Activated naive CD8-positive, alpha-beta T cell (primary cell): Measurements from ENCODE around the gene KIRREL3.

ENCODE experiments used
- H3K27ac Mint-ChIP-seq: one replicate; pipeline ENCODE4 v1.8.0; 2021; ENCODE audit warnings: mixed read lengths
- H3K27me3 Mint-ChIP-seq: one replicate; pipeline ENCODE4 v1.8.0; 2021; ENCODE audit warnings: mixed read lengths
- H3K36me3 Mint-ChIP-seq: one replicate; pipeline ENCODE4 v1.8.0; 2021; ENCODE audit warnings: mixed read lengths
- H3K4me1 Mint-ChIP-seq: one replicate; pipeline ENCODE4 v1.8.0; 2021; ENCODE audit warnings: low read depth, mixed read lengths
- H3K4me3 Mint-ChIP-seq: one replicate; pipeline ENCODE4 v1.8.0; 2021; ENCODE audit warnings: mild to moderate bottlenecking, mixed read lengths
- H3K9me3 Mint-ChIP-seq: one replicate; pipeline ENCODE4 v1.8.0; 2021; ENCODE audit warnings: low read depth, mixed read lengths

Gene KIRREL3

GRCh38 chr11:126480015-126480409 lies 520.6 kb downstream of the KIRREL3 start:
- Mint-ChIP-seq H3K27ac (no peak overlapping the region), H3K4me1 (peaks cover 11% of the 10 kb centered on the region), H3K9me3 (no peaks in the 10 kb centered on the region), H3K27me3 (no peaks in the 10 kb centered on the region), H3K4me3 (no peak overlapping the region), H3K36me3 (no peaks in the 10 kb centered on the region)

GRCh38 chr11:126479178-126479930 lies 521.2 kb downstream of the KIRREL3 start:
- H3K4me3 Mint-ChIP-seq: no peak overlapping the region
- no peaks in the 10 kb centered on the region for H3K27me3 Mint-ChIP-seq
- H3K36me3 Mint-ChIP-seq: no peaks in the 10 kb centered on the region
- H3K9me3 Mint-ChIP-seq: no peaks in the 10 kb centered on the region
- H3K4me1 Mint-ChIP-seq: peaks cover 11% of the 10 kb centered on the region
- H3K27ac Mint-ChIP-seq: no peak overlapping the region

GRCh38 chr11:126478466-126478865 lies 522.1 kb downstream of the KIRREL3 start:
- Mint-ChIP-seq H3K4me3 (no peak overlapping the region), H3K9me3 (no peaks in the 10 kb centered on the region), H3K27me3 (no peaks in the 10 kb centered on the region), H3K27ac (no peak overlapping the region), H3K4me1 (peaks cover 11% of the 10 kb centered on the region), H3K36me3 (no peaks in the 10 kb centered on the region)

GRCh38 chr11:126477535-126478305 lies 522.9 kb downstream of the KIRREL3 start:
- H3K4me1 Mint-ChIP-seq: peaks cover 11% of the 10 kb centered on the region
- H3K36me3 Mint-ChIP-seq: no peaks in the 10 kb centered on the region
- no peaks in the 10 kb centered on the region for H3K9me3 Mint-ChIP-seq
- H3K4me3 Mint-ChIP-seq: no peak overlapping the region
- H3K27ac Mint-ChIP-seq: no peak overlapping the region
- no peaks in the 10 kb centered on the region for H3K27me3 Mint-ChIP-seq

GRCh38 chr11:126476977-126477376 lies 523.6 kb downstream of the KIRREL3 start:
- Mint-ChIP-seq H3K27me3 (no peaks in the 10 kb centered on the region), H3K27ac (no peak overlapping the region), H3K4me1 (peaks cover 11% of the 10 kb centered on the region), H3K36me3 (no peaks in the 10 kb centered on the region), H3K4me3 (no peak overlapping the region), H3K9me3 (no peaks in the 10 kb centered on the region)

- Mint-ChIP-seq H3K27ac (no peak overlapping the region), H3K36me3 (no peaks in the 10 kb centered on the region), H3K4me3 (no peak overlapping the region), H3K4me1 (peaks cover 11% of the 10 kb centered on the region), H3K9me3 (no peaks in the 10 kb centered on the region), H3K27me3 (no peaks in the 10 kb centered on the region)
Observed at GRCh38 chr11:126476266-126476924, 524.2 kb downstream of the KIRREL3 start.

- Mint-ChIP-seq H3K4me1 (peaks cover 6% of the 10 kb centered on the region), H3K27me3 (no peaks in the 10 kb centered on the region), H3K27ac (no peak overlapping the region), H3K4me3 (no peak overlapping the region), H3K9me3 (no peaks in the 10 kb centered on the region), H3K36me3 (no peaks in the 10 kb centered on the region)
Observed at GRCh38 chr11:126475014-126475991, 525.3 kb downstream of the KIRREL3 start.

GRCh38 chr11:126474220-126474619 lies 526.4 kb downstream of the KIRREL3 start:
- H3K27ac Mint-ChIP-seq: no peak overlapping the region
- no peaks in the 10 kb centered on the region for H3K9me3 Mint-ChIP-seq
- no peaks in the 10 kb centered on the region for H3K27me3 Mint-ChIP-seq
- no peak overlapping the region for H3K4me3 Mint-ChIP-seq
- H3K36me3 Mint-ChIP-seq: no peaks in the 10 kb centered on the region
- H3K4me1 Mint-ChIP-seq: peaks cover 6% of the 10 kb centered on the region

GRCh38 chr11:126473269-126473668 lies 527.3 kb downstream of the KIRREL3 start:
- peaks cover 3% of the 10 kb centered on the region for H3K4me1 Mint-ChIP-seq

GRCh38 chr11:126469311-126469710 lies 531.3 kb downstream of the KIRREL3 start:
- Mint-ChIP-seq H3K9me3 (no peaks in the 10 kb centered on the region), H3K4me1 (peaks cover 12% of the 10 kb centered on the region), H3K36me3 (no peaks in the 10 kb centered on the region), H3K4me3 (no peak overlapping the region), H3K27ac (no peak overlapping the region), H3K27me3 (no peaks in the 10 kb centered on the region)

More at GRCh38 chr11:126473269-126473668, 527.3 kb downstream of the KIRREL3 start:
- Mint-ChIP-seq H3K27ac (no peak overlapping the region), H3K9me3 (no peaks in the 10 kb centered on the region), H3K27me3 (no peaks in the 10 kb centered on the region), H3K4me3 (no peak overlapping the region), H3K36me3 (no peaks in the 10 kb centered on the region)

- no peaks in the 10 kb centered on the region for H3K36me3 Mint-ChIP-seq
- no peaks in the 10 kb centered on the region for H3K27me3 Mint-ChIP-seq
- no peaks in the 10 kb centered on the region for H3K9me3 Mint-ChIP-seq
- no peak overlapping the region for H3K4me3 Mint-ChIP-seq
- H3K4me1 Mint-ChIP-seq: peaks cover 12% of the 10 kb centered on the region
- no peak overlapping the region for H3K27ac Mint-ChIP-seq
Observed at GRCh38 chr11:126468102-126468521, 532.5 kb downstream of the KIRREL3 start.

GRCh38 chr11:126467471-126467870 lies 533.1 kb downstream of the KIRREL3 start:
- H3K4me3 Mint-ChIP-seq: no peak overlapping the region
- H3K36me3 Mint-ChIP-seq: no peaks in the 10 kb centered on the region
- H3K9me3 Mint-ChIP-seq: no peaks in the 10 kb centered on the region
- peaks cover 12% of the 10 kb centered on the region for H3K4me1 Mint-ChIP-seq
- H3K27me3 Mint-ChIP-seq: no peaks in the 10 kb centered on the region
- no peak overlapping the region for H3K27ac Mint-ChIP-seq

- Mint-ChIP-seq H3K4me3 (no peak overlapping the region), H3K9me3 (no peaks in the 10 kb centered on the region), H3K4me1 (peaks cover 12% of the 10 kb centered on the region), H3K27ac (no peak overlapping the region), H3K36me3 (no peaks in the 10 kb centered on the region), H3K27me3 (no peaks in the 10 kb centered on the region)
Observed at GRCh38 chr11:126467046-126467370, 533.6 kb downstream of the KIRREL3 start.

- Mint-ChIP-seq H3K4me3 (no peak overlapping the region), H3K4me1 (peaks cover 12% of the 10 kb centered on the region), H3K9me3 (no peaks in the 10 kb centered on the region), H3K36me3 (no peaks in the 10 kb centered on the region), H3K27ac (no peak overlapping the region), H3K27me3 (no peaks in the 10 kb centered on the region)
Observed at GRCh38 chr11:126466236-126467045, 534.1 kb downstream of the KIRREL3 start.
